ENCODE measurements around the gene RBM47.

DNA sequence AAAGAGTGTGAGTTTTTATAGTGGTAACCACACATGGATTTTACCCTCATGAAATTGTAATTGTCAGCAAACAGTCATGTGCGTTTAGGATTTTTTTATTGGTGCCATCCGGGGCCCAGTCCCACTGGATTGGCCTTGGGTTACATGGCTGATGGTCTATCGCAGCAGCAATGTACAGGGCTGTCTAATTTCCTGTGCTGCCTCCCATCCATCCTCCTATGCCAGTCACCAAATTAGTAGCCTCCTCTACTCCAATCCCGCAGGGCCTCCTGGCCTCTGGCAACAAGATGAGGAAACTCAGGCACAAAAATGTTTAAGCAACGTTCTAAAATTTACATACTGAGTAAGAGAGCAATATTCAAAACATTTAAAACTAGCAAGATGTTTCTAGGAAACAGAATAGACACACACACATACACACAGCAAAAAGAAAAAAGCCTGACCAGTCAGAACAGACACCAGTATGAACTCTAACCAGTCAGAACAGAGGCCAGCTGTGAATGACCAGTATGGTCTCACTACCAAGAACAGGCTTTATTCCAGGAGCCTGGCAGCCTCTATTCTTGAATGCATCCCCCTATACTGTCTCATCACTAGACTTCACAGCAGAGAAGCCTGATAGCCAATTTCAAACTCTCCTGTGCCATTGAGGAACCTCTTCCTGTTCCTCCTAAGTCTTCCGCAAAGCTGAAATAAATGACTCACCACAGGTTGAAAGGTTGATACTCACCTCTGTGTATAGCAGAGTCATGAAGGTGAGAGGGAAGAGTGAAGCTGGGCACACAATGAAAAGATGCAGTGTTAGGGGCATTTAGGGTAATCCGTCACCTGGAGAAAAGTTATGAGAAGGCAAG is 251.9 kb downstream of the RBM47 start:
- TF ChIP-seq, protein P1, sequence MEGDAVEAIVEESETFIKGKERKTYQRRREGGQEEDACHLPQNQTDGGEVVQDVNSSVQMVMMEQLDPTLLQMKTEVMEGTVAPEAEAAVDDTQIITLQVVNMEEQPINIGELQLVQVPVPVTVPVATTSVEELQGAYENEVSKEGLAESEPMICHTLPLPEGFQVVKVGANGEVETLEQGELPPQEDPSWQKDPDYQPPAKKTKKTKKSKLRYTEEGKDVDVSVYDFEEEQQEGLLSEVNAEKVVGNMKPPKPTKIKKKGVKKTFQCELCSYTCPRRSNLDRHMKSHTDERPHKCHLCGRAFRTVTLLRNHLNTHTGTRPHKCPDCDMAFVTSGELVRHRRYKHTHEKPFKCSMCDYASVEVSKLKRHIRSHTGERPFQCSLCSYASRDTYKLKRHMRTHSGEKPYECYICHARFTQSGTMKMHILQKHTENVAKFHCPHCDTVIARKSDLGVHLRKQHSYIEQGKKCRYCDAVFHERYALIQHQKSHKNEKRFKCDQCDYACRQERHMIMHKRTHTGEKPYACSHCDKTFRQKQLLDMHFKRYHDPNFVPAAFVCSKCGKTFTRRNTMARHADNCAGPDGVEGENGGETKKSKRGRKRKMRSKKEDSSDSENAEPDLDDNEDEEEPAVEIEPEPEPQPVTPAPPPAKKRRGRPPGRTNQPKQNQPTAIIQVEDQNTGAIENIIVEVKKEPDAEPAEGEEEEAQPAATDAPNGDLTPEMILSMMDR (conservative IDR thresholded peaks at IDR 0.05 in 1 of 2, IDR thresholded peaks at IDR 0.05 in 1 of 2; ENCODE audit: low read depth in 1 of 2, low read length in 2 of 2), result no peak
- TF ChIP-seq EZH2 (IDR thresholded peaks at IDR 0.05; ENCODE audit: low read length, missing control alignments), result no peak
